ENCODE measurements around the gene ATG9B.
A peak's percentile ranks its signal among the peaks of the same experiment; 100 is the strongest.
"Not testable (repeated sequence)": the region's sequence is repeated elsewhere in the genome, so short reads cannot be mapped to it uniquely, and the experiment has no call there.

The ATG9B gene

DNA sequence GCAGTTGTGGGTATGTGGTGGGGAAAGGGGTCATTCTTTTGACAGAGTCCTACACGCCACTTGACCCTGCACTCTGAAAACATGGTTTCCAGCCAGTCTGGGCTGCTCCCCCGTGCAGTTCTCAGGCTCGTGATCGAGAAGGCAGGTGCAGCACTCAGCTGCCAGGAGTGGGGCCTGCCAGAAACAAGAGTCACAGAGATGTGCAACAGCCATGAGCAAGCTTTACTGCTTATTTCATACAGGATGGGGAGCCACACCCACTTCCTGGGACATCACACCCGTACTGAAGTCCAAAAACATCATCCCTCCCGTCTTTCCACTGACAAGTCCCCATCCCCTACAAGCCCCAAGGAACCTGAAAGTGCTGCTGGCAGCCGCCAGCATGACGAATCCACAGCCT is 9.3 kb downstream of the ATG9B start:
- no peak for DNase-seq

DNA sequence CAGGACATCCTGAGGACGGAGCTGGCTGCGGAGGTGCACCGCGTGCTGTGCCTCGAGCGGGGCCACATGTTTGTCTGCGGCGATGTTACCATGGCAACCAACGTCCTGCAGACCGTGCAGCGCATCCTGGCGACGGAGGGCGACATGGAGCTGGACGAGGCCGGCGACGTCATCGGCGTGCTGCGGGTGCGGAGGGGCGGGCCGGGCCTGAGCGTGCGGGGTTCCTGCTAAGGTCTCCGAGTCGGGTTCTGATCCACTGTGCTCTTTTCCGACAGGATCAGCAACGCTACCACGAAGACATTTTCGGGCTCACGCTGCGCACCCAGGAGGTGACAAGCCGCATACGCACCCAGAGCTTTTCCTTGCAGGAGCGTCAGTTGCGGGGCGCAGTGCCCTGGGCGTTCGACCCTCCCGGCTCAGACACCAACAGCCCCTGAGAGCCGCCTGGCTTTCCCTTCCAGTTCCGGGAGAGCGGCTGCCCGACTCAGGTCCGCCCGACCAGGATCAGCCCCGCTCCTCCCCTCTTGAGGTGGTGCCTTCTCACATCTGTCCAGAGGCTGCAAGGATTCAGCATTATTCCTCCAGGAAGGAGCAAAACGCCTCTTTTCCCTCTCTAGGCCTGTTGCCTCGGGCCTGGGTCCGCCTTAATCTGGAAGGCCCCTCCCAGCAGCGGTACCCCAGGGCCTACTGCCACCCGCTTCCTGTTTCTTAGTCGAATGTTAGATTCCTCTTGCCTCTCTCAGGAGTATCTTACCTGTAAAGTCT is 10.4 kb downstream of the ATG9B start:
- no peak for DNase-seq

DNA sequence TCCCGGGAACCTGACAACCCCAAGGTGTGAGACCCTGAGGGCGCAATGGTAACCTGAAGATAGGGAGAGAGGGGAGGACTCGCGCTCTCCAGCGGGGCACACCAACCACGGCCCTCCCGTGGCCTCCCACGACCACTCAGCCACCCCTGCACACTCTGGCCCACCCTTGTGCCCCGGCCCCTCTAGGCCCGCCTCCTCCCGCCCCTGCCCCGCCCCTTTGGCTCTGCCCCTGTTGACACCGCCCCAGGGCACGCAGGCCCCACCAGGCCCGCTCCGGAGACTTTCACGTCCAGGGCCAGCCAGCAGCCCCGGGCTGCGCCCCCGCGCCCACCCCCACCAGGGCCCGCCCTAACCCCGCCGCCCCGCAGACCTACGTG is 10.9 kb downstream of the ATG9B start:
- DNase-seq: no peak

DNA sequence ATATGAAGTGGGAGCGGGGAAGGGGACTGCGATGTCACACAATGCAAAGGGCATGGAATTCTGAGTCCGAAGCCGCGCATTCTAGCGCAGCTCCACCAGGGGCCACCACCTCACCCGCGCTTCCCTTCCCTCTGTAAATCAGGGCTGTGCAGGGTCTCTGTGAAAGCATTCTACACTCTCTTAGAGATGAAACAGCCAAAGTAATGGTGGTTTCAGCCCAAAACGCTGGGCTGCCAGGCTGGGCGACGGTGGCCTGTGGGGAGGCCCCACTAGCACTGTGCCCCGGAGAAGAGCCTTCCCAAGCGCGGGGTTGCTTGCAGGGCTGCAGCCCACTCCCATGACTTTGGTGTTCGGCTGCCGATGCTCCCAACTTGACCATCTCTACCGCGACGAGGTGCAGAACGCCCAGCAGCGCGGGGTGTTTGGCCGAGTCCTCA is 11.4 kb downstream of the ATG9B start:
- no peak for DNase-seq

DNA sequence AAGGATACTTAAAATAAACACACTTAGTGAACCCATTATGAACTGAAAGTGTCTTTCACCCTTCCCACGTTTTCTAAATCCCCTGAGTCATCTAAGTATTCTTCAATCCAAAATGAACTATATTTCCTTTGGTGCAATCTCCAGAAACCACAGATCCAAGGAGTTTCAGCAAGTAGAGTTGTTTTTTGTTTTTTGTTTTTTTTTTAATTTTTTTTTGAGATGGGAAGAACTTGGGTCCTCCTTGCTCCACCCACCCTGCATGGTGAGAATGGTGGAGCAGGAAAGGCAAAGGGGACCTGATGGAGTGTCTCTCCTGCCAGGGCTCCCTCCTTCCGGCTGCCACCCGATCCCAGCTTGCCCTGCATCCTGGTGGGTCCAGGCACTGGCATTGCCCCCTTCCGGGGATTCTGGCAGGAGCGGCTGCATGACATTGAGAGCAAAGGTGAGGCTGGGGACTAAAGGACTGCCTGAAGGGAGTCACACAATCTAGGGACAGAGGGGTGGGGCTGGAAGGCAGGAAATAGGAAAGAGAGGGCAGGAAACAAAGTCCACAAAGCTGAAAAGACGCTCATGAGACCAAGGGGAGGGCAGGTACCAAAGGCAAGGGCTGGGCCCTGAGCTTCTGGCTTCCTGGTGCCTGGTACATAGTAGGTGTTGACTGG is 12.1 kb downstream of the ATG9B start:
- DNase-seq: no peak

DNA sequence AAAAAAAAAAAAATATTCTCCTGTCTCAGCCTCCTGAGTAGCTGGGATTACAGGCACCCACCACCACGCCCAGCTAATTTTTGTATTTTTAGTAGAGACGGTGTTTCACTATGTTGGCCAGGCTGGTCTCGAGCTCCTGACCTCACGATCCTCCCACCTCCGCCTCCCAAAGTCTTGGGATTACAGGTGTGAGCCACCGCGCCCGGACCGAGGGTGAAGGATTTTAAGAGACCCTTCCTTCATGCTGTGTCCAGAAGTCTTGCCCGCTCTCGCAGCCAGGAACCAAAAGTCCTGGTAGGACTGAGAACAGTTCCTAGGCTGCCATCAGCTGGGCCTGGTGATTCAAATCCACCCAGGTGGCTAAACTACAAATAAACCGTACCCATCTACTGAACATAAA is 12.7 kb downstream of the ATG9B start:
- not testable (repeated sequence) for DNase-seq

DNA sequence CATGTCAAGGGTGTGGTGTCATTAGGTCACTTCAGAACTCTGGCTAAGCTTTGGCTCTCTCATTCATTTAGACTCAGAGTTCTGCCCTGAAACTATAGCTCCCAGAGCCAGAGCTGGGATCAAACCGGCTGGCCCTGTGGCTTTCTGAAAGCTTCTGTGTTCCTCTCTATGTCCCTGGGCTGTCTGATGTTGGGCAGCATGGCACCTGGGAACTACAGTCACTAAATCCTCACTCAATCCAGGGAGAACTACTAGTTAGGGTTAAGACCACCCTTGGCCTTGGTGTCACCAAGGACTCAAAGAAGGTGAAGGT is 13.2 kb downstream of the ATG9B start:
- no peak for DNase-seq

DNA sequence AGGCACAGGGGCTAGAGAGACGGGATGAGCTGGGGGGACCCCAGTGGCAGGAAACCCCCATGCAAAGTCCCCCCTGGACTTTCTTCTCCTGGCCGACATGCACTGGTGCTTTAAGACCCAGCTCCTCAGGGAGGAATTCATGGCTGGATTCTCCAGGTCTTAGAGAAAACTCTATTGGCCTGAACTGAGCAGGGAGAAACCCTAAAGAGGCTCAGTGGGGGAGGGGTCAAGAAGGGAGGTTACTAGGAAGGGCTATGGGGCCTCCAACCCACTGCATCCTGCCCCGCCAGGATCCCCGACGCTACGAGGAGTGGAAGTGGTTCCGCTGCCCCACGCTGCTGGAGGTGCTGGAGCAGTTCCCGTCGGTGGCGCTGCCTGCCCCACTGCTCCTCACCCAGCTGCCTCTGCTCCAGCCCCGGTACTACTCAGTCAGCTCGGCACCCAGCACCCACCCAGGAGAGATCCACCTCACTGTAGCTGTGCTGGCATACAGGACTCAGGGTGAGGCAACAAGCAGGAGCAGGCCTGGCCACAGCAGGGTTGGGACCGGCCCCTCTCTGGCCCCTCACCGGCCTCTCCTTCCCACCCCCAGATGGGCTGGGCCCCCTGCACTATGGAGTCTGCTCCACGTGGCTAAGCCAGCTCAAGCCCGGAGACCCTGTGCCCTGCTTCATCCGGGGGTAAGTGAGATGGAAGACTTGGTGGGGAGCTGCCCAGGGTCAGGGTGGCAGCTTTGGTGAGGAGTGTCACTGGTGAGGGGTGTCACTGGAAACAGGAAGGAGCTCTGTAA is 13.8 kb downstream of the ATG9B start:
- DNase-seq: no peak

DNA sequence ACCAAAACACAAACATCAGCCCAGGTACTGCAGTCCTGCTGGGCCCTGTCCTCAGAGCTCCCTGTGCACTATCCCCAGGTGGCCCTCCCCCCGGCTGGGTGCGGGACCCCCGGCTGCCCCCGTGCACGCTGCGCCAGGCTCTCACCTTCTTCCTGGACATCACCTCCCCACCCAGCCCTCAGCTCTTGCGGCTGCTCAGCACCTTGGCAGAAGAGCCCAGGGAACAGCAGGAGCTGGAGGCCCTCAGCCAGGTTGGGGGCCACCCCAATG is 14.3 kb downstream of the ATG9B start:
- no peak for DNase-seq

DNA sequence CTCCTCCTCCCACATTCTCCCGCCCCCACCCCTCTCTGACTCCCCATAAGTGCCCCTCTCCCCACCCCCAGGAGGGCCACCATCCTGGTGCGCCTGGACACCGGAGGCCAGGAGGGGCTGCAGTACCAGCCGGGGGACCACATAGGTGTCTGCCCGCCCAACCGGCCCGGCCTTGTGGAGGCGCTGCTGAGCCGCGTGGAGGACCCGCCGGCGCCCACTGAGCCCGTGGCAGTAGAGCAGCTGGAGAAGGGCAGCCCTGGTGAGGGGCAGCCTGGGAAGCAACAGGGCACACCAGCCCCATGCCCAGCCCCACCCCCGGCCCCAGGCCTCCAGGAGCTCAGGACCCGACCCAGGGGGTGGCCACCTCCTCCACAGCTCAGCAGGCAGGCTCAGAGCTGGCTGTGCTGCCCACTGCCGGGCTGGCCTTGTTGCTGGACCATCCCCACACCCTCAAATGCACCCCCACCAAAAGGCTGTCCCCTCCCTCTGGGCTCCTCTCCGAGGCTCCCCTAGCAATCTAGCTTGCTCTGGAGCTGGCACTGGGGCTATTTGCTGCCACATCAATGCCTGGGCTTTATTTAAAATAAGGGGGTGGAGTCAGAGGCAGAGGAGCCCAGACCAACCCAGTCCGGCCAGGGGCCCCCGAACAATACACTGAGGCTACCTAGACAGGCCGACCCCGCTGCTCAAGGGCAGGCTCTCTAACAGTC is 14.8 kb downstream of the ATG9B start:
- no peak for DNase-seq

DNA sequence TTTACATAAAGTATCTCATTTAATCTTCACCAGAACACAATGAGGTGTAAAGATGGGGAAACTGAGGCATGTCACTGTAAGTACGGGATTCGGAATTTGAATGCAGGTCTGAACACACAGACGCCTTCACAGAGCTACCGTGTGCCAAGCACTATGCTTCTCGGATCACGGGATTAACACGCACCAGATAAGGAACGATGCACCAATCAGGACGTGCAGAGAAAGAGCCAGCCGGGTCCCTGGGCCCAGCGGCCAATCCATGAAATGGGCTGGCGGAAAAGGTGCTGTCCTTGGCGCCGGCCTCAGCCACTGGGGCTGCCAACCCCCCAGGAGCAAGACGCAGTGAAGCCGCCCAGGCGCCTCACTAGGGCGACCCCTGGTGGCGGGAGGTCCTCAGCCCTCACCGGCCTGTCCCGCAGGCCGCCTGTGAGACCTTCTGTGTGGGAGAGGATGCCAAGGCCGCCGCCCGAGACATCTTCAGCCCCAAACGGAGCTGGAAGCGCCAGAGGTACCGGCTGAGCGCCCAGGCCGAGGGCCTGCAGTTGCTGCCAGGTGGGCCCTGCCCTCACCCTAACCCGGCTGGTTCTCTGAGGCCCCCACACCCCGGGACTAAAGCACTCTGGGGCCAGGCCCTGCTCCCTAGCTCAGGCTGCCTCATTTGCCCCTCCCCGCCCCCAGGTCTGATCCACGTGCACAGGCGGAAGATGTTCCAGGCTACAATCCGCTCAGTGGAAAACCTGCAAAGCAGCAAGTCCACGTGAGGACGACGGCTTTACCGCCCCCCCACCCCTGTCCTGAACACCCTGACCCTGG is 15.6 kb downstream of the ATG9B start:
- DNase-seq: no peak

DNA sequence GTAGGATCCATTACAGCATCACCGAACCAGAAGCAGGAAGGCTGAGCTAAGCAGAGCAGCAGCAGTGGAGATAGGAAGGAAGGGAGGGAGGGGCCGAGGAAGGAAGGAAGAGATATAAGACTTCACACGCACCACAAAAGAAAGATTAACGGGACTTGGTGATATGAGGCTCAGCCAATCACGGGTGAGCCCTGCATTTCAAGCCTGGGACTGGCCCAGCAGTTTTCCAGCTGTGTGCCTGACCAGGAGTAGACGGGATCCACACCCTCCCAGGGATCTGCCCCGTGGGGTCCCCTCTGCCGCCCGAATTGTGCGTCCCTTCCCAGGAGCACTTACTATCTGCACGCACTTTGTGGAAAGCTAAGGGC is 16.2 kb downstream of the ATG9B start:
- DNase-seq: no peak

DNA sequence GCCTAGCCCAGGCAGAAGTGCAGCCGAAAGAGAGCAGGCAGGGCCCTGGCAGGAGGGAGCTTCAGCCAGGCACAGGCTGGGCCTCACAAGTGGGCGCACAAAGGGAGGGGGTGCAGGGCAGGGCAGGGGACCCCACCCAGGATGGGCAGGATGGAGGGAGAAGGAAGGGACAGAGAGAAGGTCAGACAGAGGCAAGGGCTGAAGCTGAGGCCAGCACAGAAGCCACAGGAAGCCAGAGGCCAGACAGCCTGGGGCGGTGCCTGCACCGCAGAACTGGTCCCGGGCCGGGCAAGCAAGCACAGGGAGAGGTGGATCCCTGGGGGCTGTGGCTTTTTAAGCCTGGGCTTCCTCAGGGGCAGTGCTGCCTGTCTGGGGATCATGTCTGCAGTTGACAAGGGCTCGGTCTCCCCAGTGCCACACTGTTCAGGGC is 16.8 kb downstream of the ATG9B start:
- no peak for DNase-seq

DNA sequence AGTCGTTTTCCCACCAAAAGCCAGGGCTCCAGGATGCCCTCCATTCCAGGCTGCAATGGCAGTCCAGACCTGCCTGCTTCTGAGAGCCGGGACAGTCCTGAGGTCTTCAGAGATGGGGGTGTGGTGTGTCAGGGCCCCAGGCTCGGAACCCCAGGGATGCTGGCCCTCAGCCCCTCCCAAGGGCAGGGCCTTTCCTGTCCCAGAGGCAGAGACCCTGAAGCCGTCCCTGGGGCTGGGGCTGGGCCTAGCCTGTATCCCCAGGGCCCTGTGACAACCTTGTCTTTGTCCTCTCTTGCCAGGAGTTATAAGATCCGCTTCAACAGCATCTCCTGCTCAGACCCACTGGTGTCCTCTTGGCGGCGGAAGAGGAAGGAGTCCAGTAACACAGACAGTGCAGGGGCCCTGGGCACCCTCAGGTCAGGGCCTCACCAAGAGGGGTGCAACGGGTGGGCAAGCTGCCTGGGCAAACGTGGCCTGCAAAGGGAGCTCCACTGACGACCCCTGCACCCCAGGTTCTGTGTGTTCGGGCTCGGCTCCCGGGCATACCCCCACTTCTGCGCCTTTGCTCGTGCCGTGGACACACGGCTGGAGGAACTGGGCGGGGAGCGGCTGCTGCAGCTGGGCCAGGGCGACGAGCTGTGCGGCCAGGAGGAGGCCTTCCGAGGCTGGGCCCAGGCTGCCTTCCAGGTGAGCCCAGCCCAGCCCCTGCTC is 17.5 kb downstream of the ATG9B start:
- no peak for DNase-seq

DNA sequence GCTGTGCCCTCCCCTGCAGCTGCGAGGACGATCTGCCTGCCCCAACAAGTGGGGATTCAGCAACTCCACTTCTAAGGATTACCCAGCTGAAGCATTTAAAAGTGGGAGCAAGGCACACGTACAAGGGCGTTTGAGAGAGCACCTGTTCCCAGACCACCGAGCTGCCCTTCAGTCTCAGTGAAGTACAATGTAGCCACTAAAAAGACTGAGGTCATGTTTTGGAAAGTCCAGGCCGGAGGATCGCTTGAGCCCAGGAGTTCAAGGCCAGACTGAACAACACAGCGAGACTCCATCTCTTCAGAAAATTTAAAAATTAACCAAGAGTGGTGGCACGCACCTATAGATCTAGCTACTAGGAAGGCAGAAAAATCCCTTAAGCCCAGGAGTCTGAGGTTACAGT is 18.7 kb downstream of the ATG9B start:
- DNase-seq: no peak

DNA sequence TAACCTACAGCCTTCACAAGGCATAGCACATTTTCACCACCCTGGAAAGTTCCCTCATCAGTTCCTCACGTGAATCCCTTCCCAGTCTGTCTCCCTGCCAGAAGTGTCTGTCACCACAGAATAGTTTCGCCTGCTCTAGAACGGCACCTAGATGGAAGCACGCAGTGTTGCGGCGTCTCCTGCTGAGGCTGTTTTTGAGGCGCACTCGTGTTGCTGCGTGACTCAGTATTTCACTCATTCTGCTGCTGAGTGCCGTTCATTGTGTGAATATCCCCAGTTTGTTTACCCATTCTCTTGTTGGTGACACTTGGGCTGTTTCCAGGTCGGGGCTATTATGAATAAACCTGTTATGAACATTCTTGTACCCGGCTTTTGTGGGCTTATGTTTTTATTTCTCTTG is 20.7 kb downstream of the ATG9B start:
- DNase-seq: peak; percentile 94

DNA sequence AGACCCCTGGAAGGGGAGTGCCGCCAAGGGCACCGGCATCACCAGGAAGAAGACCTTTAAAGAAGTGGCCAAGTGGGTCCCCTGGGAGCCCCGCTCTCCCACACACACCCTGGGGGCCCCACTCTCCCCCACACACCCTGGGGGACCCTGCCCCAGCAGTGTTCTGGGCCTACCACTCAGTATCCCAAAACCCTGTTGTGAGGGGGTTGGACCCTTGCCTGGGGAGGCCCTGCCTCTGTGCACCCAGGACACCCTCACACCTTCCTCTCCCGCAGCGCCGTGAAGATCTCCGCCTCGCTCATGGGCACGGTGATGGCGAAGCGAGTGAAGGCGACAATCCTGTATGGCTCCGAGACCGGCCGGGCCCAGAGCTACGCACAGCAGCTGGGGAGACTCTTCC is 22.7 kb downstream of the ATG9B start:
- no peak for DNase-seq

DNA sequence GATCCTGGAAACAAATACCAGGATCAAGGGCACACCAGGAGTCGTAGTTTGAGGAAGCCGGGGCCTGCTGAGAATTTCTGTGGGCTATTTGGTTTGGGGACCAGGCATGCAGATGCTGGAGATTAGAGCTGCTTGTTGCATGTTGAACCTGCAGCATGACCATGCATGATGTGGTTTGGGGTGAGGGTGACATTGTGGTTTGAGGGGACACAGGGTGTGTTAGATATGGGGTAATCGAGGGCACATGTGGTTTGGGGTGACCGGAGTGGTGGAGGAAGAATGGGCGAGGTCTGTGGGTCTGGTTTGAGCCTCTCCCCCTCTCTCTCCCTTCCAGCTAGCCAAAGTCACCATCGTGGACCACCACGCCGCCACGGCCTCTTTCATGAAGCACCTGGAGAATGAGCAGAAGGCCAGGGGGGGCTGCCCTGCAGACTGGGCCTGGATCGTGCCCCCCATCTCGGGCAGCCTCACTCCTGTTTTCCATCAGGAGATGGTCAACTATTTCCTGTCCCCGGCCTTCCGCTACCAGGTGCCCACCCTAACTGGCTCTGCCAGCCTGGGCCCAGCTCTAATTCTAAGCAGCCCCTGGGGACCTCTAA is 23.3 kb downstream of the ATG9B start:
- no peak for DNase-seq

DNA sequence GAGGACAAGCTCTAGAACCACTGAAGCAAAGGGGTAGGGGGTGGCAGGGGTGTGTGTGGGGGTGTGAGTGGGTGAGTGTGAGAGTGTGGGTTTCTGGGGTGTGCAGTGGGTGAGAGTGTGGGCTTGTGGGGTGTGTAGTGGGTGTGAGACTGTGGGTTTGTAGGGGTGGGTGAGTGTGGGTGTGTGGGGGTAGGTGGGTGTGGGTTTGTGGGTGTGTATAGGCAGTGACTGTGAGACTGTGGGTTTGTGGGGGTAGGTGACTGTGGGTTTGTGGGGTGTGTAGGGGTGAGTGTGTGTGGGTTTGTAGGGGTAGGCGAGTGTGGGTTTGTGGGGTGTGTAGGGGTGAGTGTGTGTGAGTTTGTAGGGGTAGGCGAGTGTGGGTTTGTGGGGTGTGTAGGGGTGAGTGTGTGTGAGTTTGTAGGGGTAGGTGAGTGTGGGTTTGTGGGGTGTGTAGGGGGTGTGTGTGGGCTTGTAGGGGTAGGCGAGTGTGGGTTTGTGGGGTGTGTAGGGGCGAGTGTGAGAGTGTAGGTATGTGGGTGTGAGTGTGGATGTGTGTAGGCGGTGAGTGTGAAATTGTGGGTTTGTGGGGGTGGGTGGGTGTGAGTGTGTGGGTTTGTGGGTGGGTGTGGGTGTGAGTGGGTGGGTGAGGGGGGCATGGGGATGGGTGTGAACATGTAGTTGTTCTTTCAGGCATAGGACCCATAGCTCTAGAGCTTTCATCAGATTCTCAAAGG is 24.6 kb downstream of the ATG9B start:
- no peak for DNase-seq

DNA sequence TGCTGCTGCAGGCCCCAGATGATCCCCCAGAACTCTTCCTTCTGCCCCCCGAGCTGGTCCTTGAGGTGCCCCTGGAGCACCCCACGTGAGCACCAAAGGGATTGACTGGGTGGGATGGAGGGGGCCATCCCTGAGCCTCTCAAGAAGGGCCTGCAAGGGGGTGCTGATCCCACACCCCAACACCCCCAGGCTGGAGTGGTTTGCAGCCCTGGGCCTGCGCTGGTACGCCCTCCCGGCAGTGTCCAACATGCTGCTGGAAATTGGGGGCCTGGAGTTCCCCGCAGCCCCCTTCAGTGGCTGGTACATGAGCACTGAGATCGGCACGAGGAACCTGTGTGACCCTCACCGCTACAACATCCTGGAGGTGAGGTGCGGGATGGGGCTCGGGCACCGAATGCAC is 25.3 kb downstream of the ATG9B start:
- no peak for DNase-seq

DNA sequence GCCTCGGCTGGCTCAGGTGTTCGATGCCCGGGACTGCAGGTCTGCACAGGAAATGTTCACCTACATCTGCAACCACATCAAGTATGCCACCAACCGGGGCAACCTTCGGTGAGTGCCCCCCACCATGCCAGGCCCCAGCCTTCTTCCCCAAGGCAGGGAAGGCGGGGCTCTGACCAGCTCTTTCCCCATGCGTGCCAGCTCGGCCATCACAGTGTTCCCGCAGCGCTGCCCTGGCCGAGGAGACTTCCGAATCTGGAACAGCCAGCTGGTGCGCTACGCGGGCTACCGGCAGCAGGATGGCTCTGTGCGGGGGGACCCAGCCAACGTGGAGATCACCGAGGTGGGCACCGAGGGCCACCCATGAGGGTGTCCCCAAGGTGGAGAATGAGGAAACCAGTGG is 26.0 kb downstream of the ATG9B start:
- no peak for DNase-seq

Measured in NCI-H2029 treated with DMSO at 0.1 percent for 48 hours (cell line).